Activated naive CD4-positive, alpha-beta T cell (primary cell): Measurements from ENCODE around the gene TCAIM.

Experiments used
- DNase-seq, 4 experiments: peaks; one replicate each; lab custom pipeline; 2025; lab: John Stamatoyannopoulos, UW

The TCAIM gene

GRCh38 chr3:44446929-44447328 lies 108.4 kb downstream of the TCAIM start:
- no peak for DNase-seq

GRCh38 chr3:44451441-44451840 lies 112.9 kb downstream of the TCAIM start:
- DNase-seq, result no peak

- DNase-seq, result no peak
Observed at GRCh38 chr3:44454258-44454657, 115.7 kb downstream of the TCAIM start.

GRCh38 chr3:44455318-44455717 lies 116.8 kb downstream of the TCAIM start:
- no peak for DNase-seq
